Tibial artery (tissue), 4 donors: ENCODE measurements around the gene SUGCT.
"Not testable (repeated sequence)": the region's sequence is repeated elsewhere in the genome, so short reads cannot be mapped to it uniquely, and the experiment has no call there.

Source experiments
- DNase-seq, 2 donors: peaks; one replicate each; pipeline ENCODE4 v3.0.0-alpha.2; 2019
- H3K27ac ChIP-seq, 2 donors: fragments of 200-600 bp; sonication (generic) in 1 of 2; 1 replicate in 1 of 2; 2 replicates in 1 of 2; pipeline ENCODE4 v1.5.1; 2018 to 2019; ENCODE audit warnings: mild to moderate bottlenecking in 1 of 2
- H3K27me3 ChIP-seq, 2 donors: fragments of 200-600 bp; sonication (generic) in 1 of 2; one replicate each; pipeline versions ENCODE4 v1.5.1 to v1.6.0; 2016 to 2019
- H3K36me3 ChIP-seq, 3 donors: fragments of 200-600 bp; sonication (generic) in 2 of 3; one replicate each; pipeline ENCODE4 v1.5.1; 2016 to 2019; ENCODE audit warnings: mild to moderate bottlenecking in 2 of 3
- H3K4me1 ChIP-seq, 4 donors: fragments of 200-600 bp; sonication (generic) in 2 of 4; 1 replicate in 3 of 4; 2 replicates in 1 of 4; pipeline ENCODE4 v1.5.1; 2016 to 2019
- H3K4me3 ChIP-seq, 2 donors: fragments of 200-600 bp; sonication (generic) in 1 of 2; 1 replicate in 1 of 2; 2 replicates in 1 of 2; pipeline ENCODE4 v1.5.1; 2018 to 2019; ENCODE audit warnings: mild to moderate bottlenecking in 2 of 2
- H3K9me3 ChIP-seq, 3 donors: fragments of 200-600 bp; sonication (generic) in 1 of 3; one replicate each; pipeline ENCODE4 v1.5.1; 2016 to 2019
- CTCF ChIP-seq, 2 experiments: fragments of 200-600 bp in 1 of 2; fragments of 450-650 bp in 1 of 2; IDR thresholded peaks; one replicate each; pipeline ENCODE4 v1.5.1; 2017 to 2019; ENCODE audit warnings: antibody characterized with exemption in 2 of 2, mild to moderate bottlenecking in 1 of 2, moderate library complexity in 1 of 2
- intact Hi-C: fragments of 100-400 bp; cut with DNase I; formaldehyde crosslinking; loops from one replicate; pipeline ENCODE4 v1.15.0; 2023; ENCODE audit warnings: low total_unique reads

Gene SUGCT

GRCh38 chr7:40595129-40595528 lies 460.3 kb downstream of the SUGCT start:
- Histone ChIP-seq H3K36me3 (no peaks in the 10 kb centered on the region), H3K27ac (peak overlapping the region; percentile 30 to 42), H3K4me1 (peaks cover 0 to 21% (median 2%) of the 10 kb centered on the region in 4 donors), H3K27me3 (no peaks in the 10 kb centered on the region), H3K9me3 (no peaks in the 10 kb centered on the region), H3K4me3 (no peak overlapping the region)
- no peak for DNase-seq
- no peak for TF ChIP-seq CTCF (IDR thresholded peaks at IDR 0.05)
- intact Hi-C loops = no loop called here

GRCh38 chr7:40595832-40596231 lies 461.0 kb downstream of the SUGCT start:
- Histone ChIP-seq H3K36me3 (no peaks in the 10 kb centered on the region), H3K27me3 (no peaks in the 10 kb centered on the region), H3K4me3 (no peak overlapping the region), H3K27ac (peak overlapping the region; percentile 30 to 42), H3K4me1 (peaks cover 0 to 21% (median 2%) of the 10 kb centered on the region in 4 donors), H3K9me3 (no peaks in the 10 kb centered on the region)
- no peak for TF ChIP-seq CTCF (IDR thresholded peaks at IDR 0.05)
- intact Hi-C loops = no loop called here
- no peak for DNase-seq

GRCh38 chr7:40597517-40597916 lies 462.7 kb downstream of the SUGCT start:
- no peak for DNase-seq
- H3K27me3 ChIP-seq = no peaks in the 10 kb centered on the region
- peaks cover 0 to 21% (median 2%) of the 10 kb centered on the region in 4 donors for H3K4me1 ChIP-seq
- H3K9me3 ChIP-seq = no peaks in the 10 kb centered on the region
- no peak overlapping the region for H3K4me3 ChIP-seq
- TF ChIP-seq CTCF (IDR thresholded peaks at IDR 0.05) = no peak
- H3K27ac ChIP-seq = peak overlapping the region in 1 of 2 donors; percentile 18
- intact Hi-C loops = no loop called here
- no peaks in the 10 kb centered on the region for H3K36me3 ChIP-seq

- Histone ChIP-seq H3K27me3 (no peaks in the 10 kb centered on the region), H3K27ac (no peak overlapping the region), H3K36me3 (no peaks in the 10 kb centered on the region), H3K4me1 (peaks cover 0 to 21% (median 2%) of the 10 kb centered on the region in 4 donors), H3K9me3 (no peaks in the 10 kb centered on the region), H3K4me3 (no peak overlapping the region)
- no peak for DNase-seq
- no peak for TF ChIP-seq CTCF (IDR thresholded peaks at IDR 0.05)
- intact Hi-C loops = no loop called here
Measured at GRCh38 chr7:40598915-40599314, 464.1 kb downstream of the SUGCT start.

- TF ChIP-seq CTCF (IDR thresholded peaks at IDR 0.05) = no peak
- Histone ChIP-seq H3K36me3 (no peaks in the 10 kb centered on the region), H3K27me3 (no peaks in the 10 kb centered on the region), H3K9me3 (no peaks in the 10 kb centered on the region), H3K4me3 (no peak overlapping the region), H3K4me1 (peaks cover 0 to 21% (median 5%) of the 10 kb centered on the region in 4 donors), H3K27ac (no peak overlapping the region)
- no peak for DNase-seq
- intact Hi-C loops = loop anchor here (10.0 kb wide), 2 partner anchors 275 to 365 kb away; no protein-coding TSS in a partner anchor
Measured at GRCh38 chr7:40599836-40600235, 465.0 kb downstream of the SUGCT start.

GRCh38 chr7:40602351-40602750 lies 467.5 kb downstream of the SUGCT start:
- not testable (repeated sequence) for H3K27ac ChIP-seq, H3K4me3 ChIP-seq, H3K27me3 ChIP-seq, DNase-seq, H3K36me3 ChIP-seq, H3K9me3 ChIP-seq
- intact Hi-C loops = loop anchor here (10.0 kb wide), 2 partner anchors 278 to 368 kb away; no protein-coding TSS in a partner anchor
- peaks cover 0 to 12% (median 5%) of the 10 kb centered on the region in 4 donors for H3K4me1 ChIP-seq
